Ascending aorta (tissue), 2 donors: ENCODE results near the gene TAGLN. TPM values are rescaled to one million over a fixed set of nuclear protein-coding genes. Genes with fewer than 3 reads are reported as not detected.
A peak's percentile ranks its signal among the peaks of the same experiment; 100 is the strongest.

Experiments
- DNase-seq, 2 donors: peaks; one replicate each; pipeline ENCODE4 v3.0.0-alpha.2; 2019; ENCODE audit warnings: low spot score in 2 of 2
- H3K27ac ChIP-seq, 2 donors: fragments of 200-600 bp; sonication (generic); one replicate each; pipeline ENCODE4 v1.5.1; 2016 to 2017; ENCODE audit warnings: mild to moderate bottlenecking in 1 of 2
- H3K27me3 ChIP-seq: fragments of 200-600 bp; sonication (generic); one replicate; pipeline ENCODE4 v1.5.1; 2017
- H3K36me3 ChIP-seq, 2 donors: fragments of 200-600 bp; sonication (generic); one replicate each; pipeline ENCODE4 v1.5.1; 2016
- H3K4me1 ChIP-seq, 2 donors: fragments of 200-600 bp; sonication (generic); one replicate each; pipeline ENCODE4 v1.5.1; 2016 to 2017; ENCODE audit warnings: mild to moderate bottlenecking in 1 of 2
- H3K4me3 ChIP-seq, 2 donors: fragments of 200-600 bp; sonication (generic); one replicate each; pipeline ENCODE4 v1.5.1; 2016 to 2017; ENCODE audit warnings: mild to moderate bottlenecking in 1 of 2
- H3K9me3 ChIP-seq, 2 donors: fragments of 200-600 bp; sonication (generic); one replicate each; pipeline ENCODE4 v1.5.1; 2016
- intact Hi-C: fragments of 100-400 bp; cut with DNase I; formaldehyde crosslinking; loops from one replicate; pipeline ENCODE4 v1.15.1; 2023
- total RNA-seq: library from RNA; depleted of rRNA; stranded (reverse); fragments of >200 nt; gene quantifications from one replicate; pipeline ENCODE4 v1.1.0, GENCODE V29; 2016
- TF ChIP-seq, protein P1 (sequence below), 3 experiments: fragments of 200-600 bp in 2 of 3; fragments of 450-650 bp in 1 of 3; sonication (generic) in 2 of 3; IDR thresholded peaks; one replicate each; pipeline ENCODE4 v1.5.1; 2016 to 2019; ENCODE audit warnings: antibody characterized with exemption in 3 of 3, mild to moderate bottlenecking in 1 of 3, moderate library complexity in 1 of 3

The TAGLN gene
- total RNA-seq, 1 donor from 2014 or later: 6,542 TPM

DNA sequence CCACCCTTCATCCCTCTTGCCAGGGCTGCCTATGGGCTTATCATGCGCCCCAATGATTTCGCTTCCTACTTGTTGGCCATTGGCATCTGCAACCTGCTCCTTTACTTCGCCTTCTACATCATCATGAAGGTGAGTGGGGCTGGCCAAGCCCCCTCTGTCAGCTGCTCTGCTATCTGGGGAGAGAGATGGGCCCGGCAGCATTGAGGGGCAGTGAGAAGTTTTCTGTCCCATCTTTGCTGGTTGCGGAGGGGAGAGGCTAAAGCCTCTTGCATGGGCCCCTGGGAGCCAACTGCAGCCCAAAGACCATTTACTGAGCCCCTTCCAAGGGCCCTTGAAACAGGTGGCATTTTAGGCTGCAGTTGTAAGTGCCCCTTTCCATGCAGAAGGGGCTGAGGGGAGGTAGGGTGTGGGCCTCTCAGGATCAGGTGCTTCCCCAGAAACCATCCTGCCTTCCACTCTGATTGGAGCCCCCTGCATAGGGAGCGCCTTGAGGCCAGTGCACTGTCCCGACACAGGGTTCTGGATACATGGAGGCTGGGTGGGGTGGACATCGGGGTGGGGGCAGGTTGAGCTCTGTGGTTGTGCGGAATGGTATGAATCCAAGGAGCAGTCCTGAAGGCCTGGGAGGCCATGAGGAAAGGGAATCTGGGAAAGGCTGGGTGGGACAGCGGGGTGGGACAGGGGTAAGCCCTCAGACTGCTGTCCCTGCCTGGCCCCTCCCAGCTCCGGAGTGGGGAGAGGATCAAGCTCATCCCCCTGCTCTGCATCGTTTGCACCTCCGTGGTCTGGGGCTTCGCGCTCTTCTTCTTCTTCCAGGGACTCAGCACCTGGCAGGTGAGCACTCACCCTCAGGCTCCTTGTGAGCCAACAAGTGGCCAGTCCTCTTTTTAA is 5.8 kb upstream of the TAGLN start:
- TF ChIP-seq, protein P1, sequence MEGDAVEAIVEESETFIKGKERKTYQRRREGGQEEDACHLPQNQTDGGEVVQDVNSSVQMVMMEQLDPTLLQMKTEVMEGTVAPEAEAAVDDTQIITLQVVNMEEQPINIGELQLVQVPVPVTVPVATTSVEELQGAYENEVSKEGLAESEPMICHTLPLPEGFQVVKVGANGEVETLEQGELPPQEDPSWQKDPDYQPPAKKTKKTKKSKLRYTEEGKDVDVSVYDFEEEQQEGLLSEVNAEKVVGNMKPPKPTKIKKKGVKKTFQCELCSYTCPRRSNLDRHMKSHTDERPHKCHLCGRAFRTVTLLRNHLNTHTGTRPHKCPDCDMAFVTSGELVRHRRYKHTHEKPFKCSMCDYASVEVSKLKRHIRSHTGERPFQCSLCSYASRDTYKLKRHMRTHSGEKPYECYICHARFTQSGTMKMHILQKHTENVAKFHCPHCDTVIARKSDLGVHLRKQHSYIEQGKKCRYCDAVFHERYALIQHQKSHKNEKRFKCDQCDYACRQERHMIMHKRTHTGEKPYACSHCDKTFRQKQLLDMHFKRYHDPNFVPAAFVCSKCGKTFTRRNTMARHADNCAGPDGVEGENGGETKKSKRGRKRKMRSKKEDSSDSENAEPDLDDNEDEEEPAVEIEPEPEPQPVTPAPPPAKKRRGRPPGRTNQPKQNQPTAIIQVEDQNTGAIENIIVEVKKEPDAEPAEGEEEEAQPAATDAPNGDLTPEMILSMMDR (IDR thresholded peaks at IDR 0.05): no peak
- H3K36me3 ChIP-seq: peaks cover 51 to 74% of the 10 kb centered on the region in 2 donors
- H3K27ac ChIP-seq: no peak overlapping the region
- DNase-seq: no peak
- no peaks in the 10 kb centered on the region for H3K27me3 ChIP-seq
- H3K4me1 ChIP-seq: peaks cover 0 to 7% of the 10 kb centered on the region in 2 donors
- intact Hi-C loops: no loop called here
- H3K4me3 ChIP-seq: no peak overlapping the region
- no peaks in the 10 kb centered on the region for H3K9me3 ChIP-seq

DNA sequence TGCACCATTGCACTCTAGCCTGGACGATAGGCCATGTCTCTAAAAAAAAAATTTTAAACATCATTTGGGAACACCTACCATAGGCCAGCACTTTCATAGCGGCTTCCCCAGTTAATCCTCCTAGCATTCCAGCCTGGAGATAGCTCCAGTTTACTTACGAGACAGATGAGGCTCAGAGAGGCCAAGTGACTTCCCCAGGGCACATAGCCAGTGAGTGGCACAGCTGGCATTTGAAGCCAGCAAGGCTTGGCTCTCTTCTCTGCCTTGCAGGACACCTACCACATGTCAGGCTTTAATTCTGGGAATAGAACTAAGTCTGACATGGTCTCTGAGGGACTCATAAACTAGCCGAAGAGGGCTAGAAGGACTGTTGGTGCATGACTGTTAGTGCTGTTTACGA is 4.9 kb upstream of the TAGLN start:
- no peak for DNase-seq
- TF ChIP-seq, protein P1 (IDR thresholded peaks at IDR 0.05): no peak
- Histone ChIP-seq H3K9me3 (no peaks in the 10 kb centered on the region), H3K27ac (no peak overlapping the region), H3K27me3 (no peaks in the 10 kb centered on the region), H3K36me3 (peaks cover 42 to 65% of the 10 kb centered on the region in 2 donors), H3K4me1 (peaks cover 0 to 9% of the 10 kb centered on the region in 2 donors), H3K4me3 (no peak overlapping the region)
- intact Hi-C loops: no loop called here

DNA sequence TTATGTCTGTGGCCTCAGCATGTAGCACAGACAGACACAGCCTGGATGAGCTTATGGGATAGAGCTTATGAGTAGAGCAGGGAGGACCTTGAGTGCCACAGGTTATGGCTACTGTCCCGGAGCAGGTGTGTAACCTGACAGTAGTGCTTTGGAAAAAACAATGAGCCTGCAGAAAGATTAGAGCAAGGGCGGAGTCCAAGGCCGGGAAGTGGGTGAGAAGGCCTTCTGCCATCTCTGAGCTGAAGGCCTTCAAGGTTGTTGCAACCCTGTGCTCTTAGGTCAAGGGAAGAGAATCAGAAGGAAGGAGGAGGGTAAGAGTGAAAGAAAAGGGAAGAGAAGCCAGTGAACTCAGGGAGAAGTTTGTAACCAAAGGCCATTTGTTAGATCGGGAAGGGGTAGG is 3.9 kb upstream of the TAGLN start:
- no peak overlapping the region for H3K27ac ChIP-seq
- H3K36me3 ChIP-seq: peaks cover 32 to 64% of the 10 kb centered on the region in 2 donors
- TF ChIP-seq, protein P1 (IDR thresholded peaks at IDR 0.05): no peak
- no peaks in the 10 kb centered on the region for H3K9me3 ChIP-seq
- no peaks in the 10 kb centered on the region for H3K27me3 ChIP-seq
- intact Hi-C loops: no loop called here
- no peak for DNase-seq
- peaks cover 0 to 9% of the 10 kb centered on the region in 2 donors for H3K4me1 ChIP-seq
- no peak overlapping the region for H3K4me3 ChIP-seq

DNA sequence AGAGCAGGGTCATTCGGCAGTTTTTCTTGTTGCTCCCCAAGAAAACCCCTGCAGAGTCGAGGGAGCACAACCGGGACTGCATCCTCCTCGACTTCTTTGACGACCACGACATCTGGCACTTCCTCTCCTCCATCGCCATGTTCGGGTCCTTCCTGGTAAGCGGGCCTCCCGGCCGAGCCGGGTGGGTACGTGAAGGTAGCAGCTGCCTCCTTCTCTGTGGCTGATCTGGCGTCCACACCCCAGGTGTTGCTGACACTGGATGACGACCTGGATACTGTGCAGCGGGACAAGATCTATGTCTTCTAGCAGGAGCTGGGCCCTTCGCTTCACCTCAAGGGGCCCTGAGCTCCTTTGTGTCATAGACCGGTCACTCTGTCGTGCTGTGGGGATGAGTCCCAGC is 3.4 kb upstream of the TAGLN start:
- Histone ChIP-seq H3K27ac (peak overlapping the region in 1 of 2 donors; percentile 98), H3K27me3 (no peaks in the 10 kb centered on the region), H3K9me3 (no peaks in the 10 kb centered on the region), H3K4me3 (no peak overlapping the region), H3K4me1 (peaks cover 0 to 9% of the 10 kb centered on the region in 2 donors), H3K36me3 (peaks cover 28 to 64% of the 10 kb centered on the region in 2 donors)
- intact Hi-C loops: no loop called here
- TF ChIP-seq, protein P1 (IDR thresholded peaks at IDR 0.05): no peak
- no peak for DNase-seq

DNA sequence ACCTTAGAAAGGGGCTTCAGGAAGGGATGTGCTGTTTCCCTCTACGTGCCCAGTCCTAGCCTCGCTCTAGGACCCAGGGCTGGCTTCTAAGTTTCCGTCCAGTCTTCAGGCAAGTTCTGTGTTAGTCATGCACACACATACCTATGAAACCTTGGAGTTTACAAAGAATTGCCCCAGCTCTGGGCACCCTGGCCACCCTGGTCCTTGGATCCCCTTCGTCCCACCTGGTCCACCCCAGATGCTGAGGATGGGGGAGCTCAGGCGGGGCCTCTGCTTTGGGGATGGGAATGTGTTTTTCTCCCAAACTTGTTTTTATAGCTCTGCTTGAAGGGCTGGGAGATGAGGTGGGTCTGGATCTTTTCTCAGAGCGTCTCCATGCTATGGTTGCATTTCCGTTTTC is 2.2 kb upstream of the TAGLN start:
- no peaks in the 10 kb centered on the region for H3K27me3 ChIP-seq
- no peak overlapping the region for H3K4me3 ChIP-seq
- H3K9me3 ChIP-seq: no peaks in the 10 kb centered on the region
- DNase-seq: no peak
- TF ChIP-seq, protein P1 (IDR thresholded peaks at IDR 0.05): no peak
- peak overlapping the region; percentile 96 to 98 for H3K27ac ChIP-seq
- H3K4me1 ChIP-seq: peaks cover 0 to 9% of the 10 kb centered on the region in 2 donors
- intact Hi-C loops: no loop called here
- H3K36me3 ChIP-seq: peaks cover 39 to 68% of the 10 kb centered on the region in 2 donors
